Measurements from ENCODE around the gene C1orf167.

Gene C1orf167

GRCh38 chr1:11787804-11788436 lies 25.9 kb downstream of the C1orf167 start:
- no peak for DNase-seq

- DNase-seq, result no peak
Measured at GRCh38 chr1:11788549-11789053, 26.6 kb downstream of the C1orf167 start.

GRCh38 chr1:11789126-11790067 lies 27.4 kb downstream of the C1orf167 start:
- DNase-seq, result no peak

- DNase-seq, result no peak
Measured at GRCh38 chr1:11790101-11790879, 28.3 kb downstream of the C1orf167 start.

GRCh38 chr1:11790880-11791715 lies 29.1 kb downstream of the C1orf167 start:
- no peak for DNase-seq

- DNase-seq, result no peak
Measured at GRCh38 chr1:11792106-11792505, 30.1 kb downstream of the C1orf167 start.

- no peak for DNase-seq
Measured at GRCh38 chr1:11793819-11794218, 31.8 kb downstream of the C1orf167 start.

GRCh38 chr1:11794446-11795237 lies 32.6 kb downstream of the C1orf167 start:
- no peak for DNase-seq

- no peak for DNase-seq
Measured at GRCh38 chr1:11795238-11795890, 33.4 kb downstream of the C1orf167 start.

GRCh38 chr1:11796036-11796828 lies 34.2 kb downstream of the C1orf167 start:
- DNase-seq, result no peak

- DNase-seq, result no peak
Measured at GRCh38 chr1:11797525-11798216, 35.7 kb downstream of the C1orf167 start.

GRCh38 chr1:11799099-11799498 lies 37.1 kb downstream of the C1orf167 start:
- DNase-seq, result no peak

- DNase-seq, result no peak
Measured at GRCh38 chr1:11799896-11800295, 37.9 kb downstream of the C1orf167 start.

GRCh38 chr1:11800391-11800755 lies 38.4 kb downstream of the C1orf167 start:
- DNase-seq, result no peak

- no peak for DNase-seq
Measured at GRCh38 chr1:11800756-11801433, 38.9 kb downstream of the C1orf167 start.

- no peak for DNase-seq
Measured at GRCh38 chr1:11802616-11802972, 40.6 kb downstream of the C1orf167 start.

GRCh38 chr1:11802973-11803885 lies 41.2 kb downstream of the C1orf167 start:
- DNase-seq, result peak; percentile 67
